ENCODE data around the gene EPB41L5.

DNA sequence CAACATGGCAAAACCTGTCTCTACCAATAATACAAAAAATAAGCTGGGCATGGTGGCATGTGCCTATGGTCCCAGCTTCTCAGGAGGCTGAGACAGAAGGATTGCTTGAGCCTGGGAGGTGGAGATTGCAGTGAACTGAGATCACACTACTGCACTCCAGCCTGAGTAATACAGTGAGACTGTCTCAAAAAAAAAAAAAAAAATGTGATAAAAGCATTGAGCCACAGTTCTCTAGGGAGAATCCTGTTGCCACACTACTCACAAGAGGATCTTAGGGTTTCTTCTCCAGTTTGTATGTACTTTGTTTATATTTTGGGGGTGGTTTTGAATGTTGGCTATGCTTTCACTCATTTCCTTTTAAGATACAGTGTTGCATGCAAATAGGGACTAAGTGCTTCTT, 148.3 kb downstream of the EPB41L5 start:
- TF ChIP-seq, protein P1, sequence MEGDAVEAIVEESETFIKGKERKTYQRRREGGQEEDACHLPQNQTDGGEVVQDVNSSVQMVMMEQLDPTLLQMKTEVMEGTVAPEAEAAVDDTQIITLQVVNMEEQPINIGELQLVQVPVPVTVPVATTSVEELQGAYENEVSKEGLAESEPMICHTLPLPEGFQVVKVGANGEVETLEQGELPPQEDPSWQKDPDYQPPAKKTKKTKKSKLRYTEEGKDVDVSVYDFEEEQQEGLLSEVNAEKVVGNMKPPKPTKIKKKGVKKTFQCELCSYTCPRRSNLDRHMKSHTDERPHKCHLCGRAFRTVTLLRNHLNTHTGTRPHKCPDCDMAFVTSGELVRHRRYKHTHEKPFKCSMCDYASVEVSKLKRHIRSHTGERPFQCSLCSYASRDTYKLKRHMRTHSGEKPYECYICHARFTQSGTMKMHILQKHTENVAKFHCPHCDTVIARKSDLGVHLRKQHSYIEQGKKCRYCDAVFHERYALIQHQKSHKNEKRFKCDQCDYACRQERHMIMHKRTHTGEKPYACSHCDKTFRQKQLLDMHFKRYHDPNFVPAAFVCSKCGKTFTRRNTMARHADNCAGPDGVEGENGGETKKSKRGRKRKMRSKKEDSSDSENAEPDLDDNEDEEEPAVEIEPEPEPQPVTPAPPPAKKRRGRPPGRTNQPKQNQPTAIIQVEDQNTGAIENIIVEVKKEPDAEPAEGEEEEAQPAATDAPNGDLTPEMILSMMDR (IDR thresholded peaks at IDR 0.05), result no peak
- TF ChIP-seq ZFX (IDR thresholded peaks at IDR 0.05; ENCODE audit: borderline replicate concordance), result no peak

Measured in 22Rv1 (cell line).